Astrocyte of the cerebellum (primary cell): Measurements from ENCODE around the gene COL23A1.

ENCODE experiments used
- DNase-seq: peaks from one replicate; pipeline ENCODE4 v3.0.0-alpha.2; 2011; ENCODE audit warnings: low read depth
- H3K4me3 ChIP-seq: 2 replicates; pipeline ENCODE4 v1.5.1; 2011; ENCODE audit warnings: mild to moderate bottlenecking, low read depth, low read length, moderate library complexity
- CTCF ChIP-seq: IDR thresholded peaks from 2 replicates; pipeline ENCODE4 v1.5.1; 2012; ENCODE audit warnings: low read length, low read depth, moderate library complexity, mild to moderate bottlenecking; ENCODE audit errors: missing control alignments
- in situ Hi-C: cut with HindIII; loops from 2 replicates; pipeline ENCODE4 v1.10.0; 2017; ENCODE audit warnings: low sequenced_read_pairs

COL23A1 gene

GRCh38 chr5:178553517-178553916, 36.7 kb downstream of the COL23A1 start:
- TF ChIP-seq CTCF = no peak
- DNase-seq = no peak
- in situ Hi-C loops = no loop called here
- H3K4me3 ChIP-seq = no peak overlapping the region

- no peak overlapping the region for H3K4me3 ChIP-seq
- no peak for TF ChIP-seq CTCF
- in situ Hi-C loops = no loop called here
- DNase-seq = no peak
Measured at GRCh38 chr5:178551468-178551867, 38.7 kb downstream of the COL23A1 start.

GRCh38 chr5:178551059-178551458, 39.1 kb downstream of the COL23A1 start:
- TF ChIP-seq CTCF = peak; percentile 28
- no peak overlapping the region for H3K4me3 ChIP-seq
- in situ Hi-C loops = no loop called here
- DNase-seq = peak; percentile 18

GRCh38 chr5:178548746-178549145, 41.4 kb downstream of the COL23A1 start:
- in situ Hi-C loops = no loop called here
- no peak for DNase-seq
- TF ChIP-seq CTCF = no peak
- H3K4me3 ChIP-seq = no peak overlapping the region

GRCh38 chr5:178547753-178548415, 42.3 kb downstream of the COL23A1 start:
- in situ Hi-C loops = no loop called here
- no peak for TF ChIP-seq CTCF
- H3K4me3 ChIP-seq = no peak overlapping the region
- DNase-seq = no peak

GRCh38 chr5:178547052-178547666, 43.0 kb downstream of the COL23A1 start:
- no peak for TF ChIP-seq CTCF
- in situ Hi-C loops = no loop called here
- no peak for DNase-seq
- H3K4me3 ChIP-seq = no peak overlapping the region
